Caki2 (cell line): ENCODE measurements around the gene NUP35. TPM values are rescaled to one million over a fixed set of nuclear protein-coding genes. Genes with fewer than 3 reads are reported as not detected.
A peak's percentile ranks its signal among the peaks of the same experiment; 100 is the strongest.
"Not testable (repeated sequence)": the region's sequence is repeated elsewhere in the genome, so short reads cannot be mapped to it uniquely, and the experiment has no call there.

Source experiments
- DNase-seq: peaks from one replicate; pipeline ENCODE4 v3.0.0-alpha.2; 2015; ENCODE audit warnings: low read depth
- in situ Hi-C: cut with HindIII; loops from 2 replicates; pipeline ENCODE4 v1.10.0; 2016; ENCODE audit warnings: low sequenced_read_pairs, low pct_unique_long_range_greater_than_20kb, mixed read lengths
- total RNA-seq: library from RNA; depleted of rRNA; stranded (reverse); fragments of >200 nt; shearing (Covaris generic); gene quantifications from 2 replicates; pipeline ENCODE4 v1.2.3, GENCODE V29; 2014; ENCODE audit warnings: low replicate concordance

The NUP35 gene
- total RNA-seq, 1 experiment from 2014 or later, result 29.0 TPM

DNA sequence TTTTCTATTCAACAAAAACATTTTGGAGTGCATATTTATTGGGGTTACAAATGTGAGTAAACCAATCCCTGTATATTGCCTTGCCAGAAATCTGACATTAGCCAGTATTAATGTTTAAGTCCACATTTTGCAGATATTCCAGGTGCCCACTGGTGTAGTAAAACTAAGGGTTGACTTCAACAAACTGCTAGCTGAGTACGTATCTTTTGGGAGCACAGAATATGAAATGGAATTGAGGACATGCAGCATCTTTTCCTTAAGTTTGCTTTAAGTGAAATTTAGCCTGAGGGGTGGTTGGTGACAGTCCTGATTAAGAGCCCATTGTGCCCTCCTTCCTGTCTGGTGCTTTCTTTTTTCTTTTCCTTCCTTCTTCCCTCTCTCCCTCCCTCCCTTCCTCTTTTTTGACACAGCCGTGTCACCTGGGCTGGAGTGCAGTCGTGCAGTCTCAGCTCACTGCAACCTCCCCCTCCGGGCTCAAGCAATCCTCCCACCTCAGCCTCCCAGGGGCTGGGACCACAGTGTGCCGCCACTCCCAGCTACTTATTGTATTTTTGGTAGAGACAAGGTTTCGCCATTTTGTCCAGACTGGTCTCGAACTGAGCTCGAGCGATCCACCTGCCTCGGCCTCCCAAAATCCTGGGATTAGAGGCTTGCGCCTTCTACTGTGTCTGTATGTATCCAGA lies 1.6 kb downstream of the NUP35 start:
- DNase-seq, result peak; percentile 33
- in situ Hi-C loops, result no loop called here

DNA sequence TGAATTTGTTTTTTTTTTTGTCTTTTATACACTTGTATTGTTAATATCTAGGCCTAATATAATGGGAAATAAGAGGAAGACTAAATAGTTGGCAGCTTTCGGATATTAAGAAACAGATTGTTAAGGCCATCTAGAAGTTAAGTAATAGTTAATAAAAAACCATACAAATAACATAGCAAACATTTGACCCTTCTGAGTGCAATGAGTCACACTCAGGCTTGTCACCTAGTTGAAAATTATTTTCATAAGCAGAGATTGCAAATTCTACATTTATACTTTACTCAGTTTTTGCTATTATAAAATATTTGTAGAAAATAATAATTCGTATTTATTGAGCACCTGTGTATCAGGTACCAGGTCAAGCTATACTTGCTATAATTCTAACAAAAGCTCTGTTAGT lies 2.4 kb downstream of the NUP35 start:
- in situ Hi-C loops, result no loop called here
- DNase-seq, result peak; percentile 35

DNA sequence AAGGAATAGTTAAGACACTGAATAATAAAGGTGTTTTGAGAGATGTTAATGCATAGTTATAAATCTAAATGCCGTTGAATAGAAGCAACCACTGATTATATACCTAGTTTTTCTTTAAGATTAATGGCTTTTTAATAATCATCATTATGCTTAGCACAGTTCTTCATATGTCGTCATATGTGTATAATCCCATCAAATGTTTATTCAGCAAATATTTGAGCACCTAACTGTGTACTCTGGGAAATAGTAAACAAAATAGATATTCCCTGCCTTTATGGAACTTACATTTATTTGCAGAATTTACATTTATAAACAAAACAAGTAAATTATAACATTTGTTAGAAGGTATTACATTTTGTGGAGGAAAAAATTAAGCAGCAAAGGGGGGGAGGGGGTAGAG lies 9.8 kb downstream of the NUP35 start:
- DNase-seq, result no peak
- in situ Hi-C loops, result no loop called here

DNA sequence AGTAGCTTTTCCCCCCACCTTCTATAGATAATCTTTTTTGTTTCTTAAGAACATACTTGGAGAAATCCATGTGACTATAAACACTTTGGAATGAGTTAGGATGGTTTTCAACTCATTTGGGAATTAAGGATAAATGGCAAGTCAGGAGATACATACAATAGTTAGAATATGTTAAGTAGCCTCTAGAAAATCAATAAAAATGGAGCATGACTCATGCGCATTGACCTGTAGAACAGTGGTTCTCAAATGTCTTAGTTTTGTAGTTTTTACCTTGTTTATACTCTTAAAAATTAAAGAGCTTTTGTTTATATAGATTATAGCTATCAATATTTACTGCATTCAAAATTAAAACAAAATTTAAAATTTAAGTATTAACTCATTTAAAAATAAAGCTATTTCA lies 24.7 kb downstream of the NUP35 start:
- in situ Hi-C loops, result no loop called here
- no peak for DNase-seq

DNA sequence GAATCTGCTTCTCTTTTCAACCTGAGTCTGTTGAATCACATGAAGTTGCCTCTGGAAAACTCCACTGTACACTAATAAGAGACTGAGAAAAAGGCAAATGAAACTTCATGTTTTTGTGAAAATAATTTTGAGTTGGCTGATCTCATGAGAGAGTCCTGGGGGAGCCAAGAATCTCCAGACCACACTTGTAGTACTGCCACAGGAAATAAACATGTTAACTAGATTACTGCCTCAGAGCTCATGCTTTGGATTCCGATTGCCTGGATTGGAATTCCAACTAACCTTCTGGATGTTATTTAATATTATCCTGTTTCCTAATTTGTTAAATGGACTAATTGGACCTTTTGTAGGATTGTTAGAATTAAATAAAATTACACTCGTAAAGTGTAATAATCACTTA lies 25.2 kb downstream of the NUP35 start:
- in situ Hi-C loops, result no loop called here
- no peak for DNase-seq

DNA sequence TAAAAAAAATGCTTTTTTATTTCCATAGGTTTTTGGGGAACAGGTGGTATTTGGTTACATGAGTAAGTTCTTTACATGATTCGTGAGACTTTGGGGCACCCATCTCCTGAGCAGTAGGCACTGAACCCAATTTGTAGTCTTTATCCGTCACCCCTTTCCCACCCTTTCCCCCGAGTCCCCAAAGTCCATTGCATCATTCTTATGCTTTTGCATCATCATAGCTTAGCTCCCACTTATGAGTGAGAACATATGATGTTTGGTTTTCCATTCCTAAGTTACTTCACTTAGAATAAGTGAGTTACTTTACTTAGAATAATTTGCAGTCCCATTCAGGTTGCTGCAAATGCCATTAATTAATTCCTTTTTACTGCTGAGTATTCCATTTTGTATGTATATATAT lies 28.0 kb downstream of the NUP35 start:
- in situ Hi-C loops, result not testable (repeated sequence)

DNA sequence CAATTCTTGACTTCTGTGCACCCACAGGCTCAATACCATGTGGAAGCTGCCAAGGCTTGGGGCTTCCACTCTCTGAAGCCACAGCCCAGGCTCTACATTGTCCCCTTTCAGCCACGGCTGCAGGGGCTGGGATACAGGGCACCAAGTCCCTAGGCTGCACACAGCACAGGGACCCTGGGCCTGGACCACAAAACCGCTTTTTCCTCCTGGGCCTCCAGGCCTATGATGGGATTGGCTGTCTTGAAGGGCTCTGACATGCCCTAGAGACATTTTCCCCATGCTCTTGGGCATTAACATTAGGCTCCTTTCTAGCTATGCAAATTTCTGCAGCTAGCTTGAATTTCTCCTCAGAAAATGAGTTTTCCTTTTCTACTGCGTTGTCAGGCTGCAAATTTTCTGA lies 29.7 kb downstream of the NUP35 start:
- in situ Hi-C loops, result no loop called here
- DNase-seq, result no peak

More for the DNA sequence above, 28.0 kb downstream of the NUP35 start:
- not testable (repeated sequence) for DNase-seq

DNA sequence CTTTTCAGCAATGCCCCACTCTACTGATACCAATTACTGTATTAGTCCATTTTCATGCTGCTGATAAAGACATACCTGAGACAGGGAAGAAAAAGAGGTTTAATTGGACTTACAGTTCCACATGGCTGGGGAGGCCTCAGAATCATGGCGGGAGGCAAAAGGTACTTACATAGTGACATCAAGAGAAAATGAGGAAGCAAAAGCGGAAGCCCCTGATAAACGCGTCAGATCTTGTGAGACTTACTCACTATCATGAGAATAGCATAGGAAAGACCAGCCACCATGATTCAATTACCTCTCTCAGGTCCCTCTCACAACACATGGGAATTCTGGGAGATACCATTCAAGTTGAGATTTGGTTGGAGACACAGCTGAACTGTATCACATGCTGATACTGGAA lies 30.5 kb downstream of the NUP35 start:
- in situ Hi-C loops, DNase-seq: not testable (repeated sequence)

DNA sequence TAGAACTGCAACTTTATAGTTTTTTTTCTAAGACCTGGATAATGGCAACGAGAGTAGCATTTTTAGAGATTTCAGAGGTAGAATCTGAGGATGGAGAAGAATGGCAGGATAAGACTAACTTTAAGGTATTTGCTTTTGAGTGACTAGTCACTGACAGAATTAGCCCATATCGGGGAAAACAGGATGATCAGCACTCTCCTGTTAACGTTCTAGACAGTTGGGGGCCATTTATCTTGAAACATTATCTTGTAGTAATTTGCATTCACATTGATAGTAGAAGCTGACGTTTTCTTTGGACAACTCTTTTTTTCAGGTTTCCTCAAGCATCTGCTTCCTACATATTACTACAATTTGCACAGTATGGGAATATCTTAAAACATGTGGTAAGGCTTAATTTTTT lies 32.9 kb downstream of the NUP35 start:
- in situ Hi-C loops, result no loop called here
- DNase-seq, result no peak

DNA sequence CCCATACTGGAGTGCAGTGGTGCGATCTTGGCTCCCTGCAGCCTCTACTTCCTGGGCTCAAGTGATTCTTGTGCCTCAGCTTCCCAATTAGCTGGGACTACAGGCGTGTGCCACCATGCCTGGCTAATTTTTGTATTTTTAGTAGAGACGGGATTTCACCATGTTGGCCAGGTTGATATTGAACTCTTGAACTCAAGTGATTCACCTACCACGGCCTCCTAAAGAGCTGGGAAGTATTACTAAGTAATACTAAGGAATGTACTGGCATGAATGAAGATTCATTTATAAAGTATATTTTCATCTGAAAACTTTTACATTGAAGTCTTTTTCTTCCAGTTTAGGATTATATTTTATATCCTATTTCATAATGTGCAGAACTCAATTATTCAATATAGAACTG lies 38.1 kb downstream of the NUP35 start:
- DNase-seq, result peak; percentile 47
- in situ Hi-C loops, result no loop called here

DNA sequence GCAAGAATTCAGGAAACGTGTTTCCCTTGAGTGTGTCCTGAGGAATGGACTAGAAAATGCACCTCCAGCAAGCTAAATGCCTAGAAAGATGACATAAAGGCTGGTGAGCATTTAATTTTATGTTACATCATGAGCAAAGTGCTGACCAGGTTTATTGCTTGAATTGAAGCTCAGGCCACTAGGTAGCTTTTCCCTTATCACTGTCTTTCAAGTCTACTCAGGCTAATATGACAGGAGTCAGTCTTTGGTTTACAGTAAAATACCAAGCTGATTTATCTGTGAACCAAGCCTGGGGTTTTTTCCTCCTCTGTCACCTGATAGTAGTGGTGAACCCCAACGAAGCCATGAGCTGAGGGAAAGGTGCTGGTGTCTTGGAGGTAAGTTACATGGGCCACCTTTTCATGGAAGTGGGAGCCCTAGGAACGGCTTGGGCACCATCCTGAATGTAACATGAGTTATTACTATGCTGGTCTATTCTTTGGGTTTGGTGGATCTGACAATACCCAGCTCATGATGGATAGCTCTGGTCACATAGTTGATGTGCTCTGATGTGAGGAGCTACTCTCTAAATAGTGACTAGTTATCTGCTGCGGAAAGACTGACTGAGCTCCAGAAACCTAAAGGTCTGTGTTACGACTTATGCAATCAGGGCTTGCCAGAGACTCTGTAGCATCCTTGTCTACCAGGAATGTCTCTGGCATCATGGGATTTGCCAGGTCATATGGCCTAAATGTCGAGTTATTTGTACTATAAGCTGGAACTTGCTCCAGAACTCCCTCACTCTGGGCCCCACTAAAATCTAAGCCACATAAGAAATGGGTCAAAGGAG lies 39.8 kb downstream of the NUP35 start:
- in situ Hi-C loops, result no loop called here
- DNase-seq, result no peak

DNA sequence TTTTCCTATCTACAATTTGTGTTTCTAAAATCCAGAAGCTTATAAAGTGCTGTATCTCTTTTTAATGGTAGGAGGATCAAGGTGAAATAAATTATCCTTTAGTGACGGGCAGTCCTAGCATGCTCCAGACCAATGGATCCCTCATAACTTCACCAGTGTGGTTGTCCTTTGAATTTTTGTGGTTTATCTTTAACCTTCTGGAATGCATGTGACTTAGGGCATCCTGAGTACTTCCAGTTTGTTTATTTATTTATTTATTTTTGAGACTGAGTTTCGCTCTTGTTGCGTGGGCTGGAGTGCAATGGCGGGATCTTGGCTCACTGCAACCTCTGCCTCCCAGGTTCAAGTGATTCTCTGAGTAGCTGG lies 40.4 kb downstream of the NUP35 start:
- in situ Hi-C loops, result no loop called here
- peak; percentile 78 for DNase-seq

DNA sequence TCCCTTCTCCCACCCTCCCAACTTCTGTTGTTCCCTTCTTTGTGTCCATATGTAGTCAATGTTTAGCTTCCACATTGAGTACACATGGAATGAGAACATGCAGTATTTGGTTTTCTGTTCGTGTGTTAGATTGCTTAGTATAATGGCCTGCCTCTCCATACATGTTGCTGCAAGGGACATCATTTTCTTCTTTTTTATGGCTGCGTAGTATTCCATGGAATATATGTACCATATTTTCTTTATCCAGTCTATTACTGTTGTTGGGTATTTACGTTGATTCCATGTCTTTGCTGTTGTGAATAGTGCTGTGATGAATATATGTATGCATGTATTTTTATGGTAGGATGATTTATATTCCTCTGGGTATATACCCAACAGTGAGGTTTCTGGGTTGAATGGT lies 42.0 kb downstream of the NUP35 start:
- in situ Hi-C loops, result no loop called here
- no peak for DNase-seq

DNA sequence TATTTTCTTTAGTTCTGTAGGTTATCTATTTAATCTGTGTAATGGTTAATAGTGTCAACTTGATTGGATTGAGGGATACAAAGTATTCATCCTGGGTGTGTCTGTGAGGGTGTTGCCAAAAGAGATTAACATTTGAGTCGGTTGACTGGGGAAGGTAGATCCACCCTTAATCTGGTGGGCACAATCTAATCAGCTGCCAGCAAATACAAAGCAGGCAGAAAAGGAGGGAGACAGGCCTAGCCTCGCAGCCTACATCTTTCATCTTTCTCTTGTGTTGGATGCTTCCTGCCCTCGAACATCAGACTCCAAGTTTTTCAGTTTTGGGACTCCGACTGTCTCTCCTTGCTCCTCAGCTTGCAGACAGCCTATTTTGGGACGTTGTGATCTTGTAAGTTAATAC lies 42.7 kb downstream of the NUP35 start:
- in situ Hi-C loops, DNase-seq: not testable (repeated sequence)

DNA sequence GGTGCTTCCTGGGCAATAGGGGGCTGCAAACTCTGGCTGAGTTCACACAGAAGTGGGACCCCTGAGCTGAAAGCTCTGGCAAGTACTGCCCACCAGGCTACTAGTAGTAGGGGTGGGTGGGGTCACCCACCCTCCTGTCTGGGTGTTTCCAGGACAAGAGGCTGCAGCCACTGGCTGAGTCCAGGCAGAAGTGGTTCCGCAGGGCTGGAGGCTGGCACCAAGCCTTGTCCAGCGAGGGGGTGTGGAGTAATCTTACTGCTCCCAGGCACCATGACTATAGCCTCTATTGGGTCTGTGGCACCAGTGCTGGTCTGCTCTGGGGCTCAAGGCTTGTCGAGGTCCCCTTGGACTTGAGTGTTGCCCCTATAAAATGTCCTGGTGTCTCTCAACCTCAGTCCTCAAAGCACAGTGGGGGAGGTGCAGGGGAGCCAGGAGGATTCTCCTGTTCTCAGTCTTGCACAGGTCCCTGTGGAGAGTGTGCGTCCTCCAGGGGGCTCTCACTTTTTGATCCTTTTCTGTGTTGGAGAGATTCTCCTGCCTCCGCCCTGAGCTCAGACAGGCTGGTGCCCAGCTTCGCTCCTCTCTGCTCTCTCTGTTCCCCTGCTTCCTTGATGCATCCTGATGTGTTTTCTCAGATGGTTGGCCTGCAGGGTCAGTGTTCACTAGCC lies 48.1 kb downstream of the NUP35 start:
- in situ Hi-C loops, result no loop called here
- DNase-seq, result no peak

DNA sequence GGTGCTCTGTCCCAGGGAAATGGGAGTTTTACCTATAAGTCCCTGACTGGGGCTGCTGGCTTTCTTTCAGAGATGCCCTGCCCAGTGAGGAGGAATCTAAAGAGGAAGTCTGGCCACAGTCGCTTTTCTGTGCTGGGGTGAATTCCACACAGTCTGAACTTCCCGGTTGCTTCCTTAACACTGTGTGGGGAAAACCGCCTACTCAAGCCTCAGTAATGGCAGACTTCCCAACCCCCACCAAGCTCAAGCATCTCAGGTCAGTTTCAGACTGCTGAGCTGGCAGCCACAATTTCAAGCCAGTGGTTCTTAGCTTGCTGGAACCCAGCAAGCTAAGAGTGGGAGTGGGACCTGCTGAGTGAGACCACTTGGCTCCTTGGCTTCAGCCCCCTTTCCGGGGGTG lies 54.9 kb downstream of the NUP35 start:
- no peak for DNase-seq
- in situ Hi-C loops, result no loop called here

DNA sequence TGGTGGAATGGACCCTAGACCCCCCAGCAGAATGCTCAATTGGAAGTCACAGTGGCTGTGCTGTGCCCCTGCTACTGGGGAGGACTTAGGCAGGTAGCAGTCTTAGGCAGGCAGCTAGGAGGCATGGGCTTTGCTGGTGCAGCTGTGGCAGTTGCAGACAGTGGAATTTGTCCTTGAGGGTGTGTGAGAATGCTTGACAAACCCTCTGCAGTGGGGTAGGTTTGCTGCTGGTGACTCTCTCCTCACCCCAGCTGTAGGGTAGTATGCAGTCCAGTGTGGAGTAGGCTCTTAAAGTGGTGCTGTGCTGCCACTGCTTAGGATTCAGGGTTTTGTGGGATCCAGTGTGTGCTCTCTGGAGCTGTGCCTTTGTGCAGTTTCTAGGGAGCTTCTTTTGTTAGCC lies 61.3 kb downstream of the NUP35 start:
- DNase-seq, result no peak
- in situ Hi-C loops, result no loop called here

DNA sequence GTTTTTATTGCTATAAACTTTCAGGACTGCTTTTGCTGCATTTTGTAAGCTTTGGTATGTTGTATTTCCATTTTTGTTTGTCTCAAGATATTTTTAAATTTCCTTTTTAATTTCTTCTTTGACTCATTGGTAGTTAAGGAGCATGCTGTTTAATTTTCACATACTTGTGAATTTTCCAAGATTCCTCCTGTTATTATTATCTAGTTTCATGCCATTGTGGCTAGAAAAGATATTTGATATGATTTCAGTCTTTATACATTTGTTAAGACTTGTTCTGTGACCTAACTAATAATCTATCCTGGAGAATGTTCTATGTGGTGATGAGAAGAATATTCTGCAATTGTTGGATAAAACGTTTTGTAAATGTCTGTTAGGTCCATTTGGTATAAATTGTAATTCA lies 62.1 kb downstream of the NUP35 start:
- no peak for DNase-seq
- in situ Hi-C loops, result no loop called here

DNA sequence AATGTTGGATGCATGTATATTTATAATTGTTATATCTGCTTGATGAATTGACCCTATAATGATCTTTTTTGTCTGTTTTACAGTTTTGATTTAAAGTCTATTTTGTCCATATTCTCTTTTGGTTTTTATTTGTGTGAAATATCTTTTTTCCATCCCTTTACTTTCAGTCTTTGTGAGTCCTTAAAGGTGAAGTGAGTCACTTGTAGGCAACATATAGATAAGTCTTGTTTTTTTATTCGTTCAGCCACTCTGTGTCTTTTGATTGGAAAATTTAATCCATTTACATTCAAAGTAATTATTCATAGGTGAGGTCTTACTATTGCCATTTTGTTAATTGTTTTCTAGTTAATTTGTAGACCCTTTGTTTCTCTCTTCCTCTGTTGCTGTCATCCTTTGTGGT lies 62.5 kb downstream of the NUP35 start:
- in situ Hi-C loops, result no loop called here
- no peak for DNase-seq
